HG02943 (cell line): ENCODE measurements around the gene FABP1.

Source experiments
- ATAC-seq: cut with Tn5 transposase; IDR thresholded peaks from one replicate; pipeline ENCODE4 v1.9.1; 2021; ENCODE audit warnings: mild to moderate bottlenecking, low read depth, moderate library complexity; ENCODE audit not compliant: unreplicated experiment

The FABP1 gene

GRCh38 chr2:88139203-88139702 is 11.4 kb upstream of the FABP1 start:
- ATAC-seq = no peak

DNA sequence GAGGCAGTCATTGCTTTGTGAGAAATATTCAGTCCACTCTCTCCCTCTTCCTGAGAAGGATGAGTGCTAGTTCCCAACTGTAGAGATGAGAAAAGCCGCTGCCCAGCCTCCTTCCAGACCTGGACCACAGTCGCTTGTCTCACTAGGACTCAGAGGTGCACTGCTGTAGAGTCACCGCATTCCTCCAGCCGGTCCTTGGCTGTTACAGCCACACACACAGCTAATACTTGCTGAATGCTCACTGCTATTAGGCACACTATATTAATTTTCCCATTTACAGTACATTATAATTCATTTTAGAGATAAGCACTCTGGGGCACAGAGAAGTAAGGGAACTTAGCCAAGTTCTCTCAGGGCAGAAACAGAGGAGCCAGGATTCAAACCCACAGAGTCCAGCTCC is 10.0 kb upstream of the FABP1 start:
- ATAC-seq = no peak

- ATAC-seq = no peak
Observed at GRCh38 chr2:88136817-88137216, 9.0 kb upstream of the FABP1 start.

DNA sequence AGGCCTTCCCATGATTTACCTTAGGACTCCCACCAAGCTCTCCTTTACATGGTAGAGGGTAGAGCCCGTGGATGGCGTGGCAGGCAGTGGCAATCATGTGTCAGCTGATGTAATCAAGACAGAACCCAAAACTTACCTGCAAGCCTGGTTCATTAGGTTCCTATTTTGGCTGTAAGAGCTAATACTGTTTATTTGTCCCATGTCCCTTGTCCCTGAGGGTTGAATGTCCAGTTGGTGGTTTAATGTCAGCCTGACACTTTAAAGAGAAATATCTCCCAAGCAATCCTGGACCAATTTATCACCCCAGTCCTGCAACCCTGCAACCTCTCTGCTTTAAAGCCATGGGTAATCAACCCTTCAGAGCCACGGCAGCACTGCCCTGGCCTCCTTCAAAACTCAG is 6.0 kb upstream of the FABP1 start:
- ATAC-seq = no peak

DNA sequence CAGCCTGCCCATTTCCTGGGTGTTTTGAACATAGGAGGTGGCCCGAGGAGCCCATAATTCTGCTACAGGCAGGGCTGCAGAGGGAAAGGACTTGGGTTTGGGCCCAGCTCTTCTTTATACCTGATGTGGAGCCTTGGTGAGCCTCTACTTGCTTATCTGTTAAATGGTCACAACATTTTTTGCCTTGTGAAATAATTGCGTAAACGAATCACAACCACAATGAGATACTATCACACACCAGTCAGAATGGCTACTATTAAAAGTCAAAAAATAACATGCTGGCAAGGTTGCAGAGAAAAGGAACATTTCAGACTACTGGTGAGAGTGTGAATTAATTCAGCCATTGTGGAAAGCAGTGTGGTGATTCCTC is 4.1 kb upstream of the FABP1 start:
- ATAC-seq = no peak

- no peak for ATAC-seq
Observed at GRCh38 chr2:88131201-88131998, 3.5 kb upstream of the FABP1 start.

DNA sequence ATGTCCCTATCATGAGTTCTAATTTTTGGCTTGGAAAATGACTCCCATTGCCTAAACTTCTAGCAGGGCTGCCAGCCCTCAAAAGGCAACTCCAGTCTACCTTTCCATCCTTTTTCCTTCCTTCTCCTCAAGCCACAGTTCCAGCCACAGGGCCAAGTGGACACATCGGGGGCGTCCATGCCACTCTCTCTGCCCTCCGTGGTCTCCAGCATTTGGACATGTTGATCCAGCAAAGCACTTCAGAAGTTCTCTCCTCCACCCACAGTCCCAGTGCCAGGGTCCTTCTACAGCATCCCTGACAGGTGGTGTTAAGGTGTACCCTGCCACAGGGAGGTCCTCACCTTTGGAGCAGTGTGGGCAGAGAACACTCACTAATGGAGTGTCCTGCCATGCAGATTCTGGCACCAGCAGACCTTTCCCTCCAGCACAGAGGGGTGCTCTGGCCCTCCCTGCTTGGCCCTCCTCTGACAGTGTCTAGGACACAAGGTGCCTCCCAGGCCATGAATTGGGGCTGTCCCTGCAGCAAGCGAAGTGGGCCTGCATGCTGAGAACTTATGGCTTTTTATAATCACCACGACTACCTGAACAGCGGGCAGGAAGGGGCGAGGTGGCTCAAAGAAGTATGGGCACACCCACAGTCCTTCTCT is 1.6 kb upstream of the FABP1 start:
- no peak for ATAC-seq

DNA sequence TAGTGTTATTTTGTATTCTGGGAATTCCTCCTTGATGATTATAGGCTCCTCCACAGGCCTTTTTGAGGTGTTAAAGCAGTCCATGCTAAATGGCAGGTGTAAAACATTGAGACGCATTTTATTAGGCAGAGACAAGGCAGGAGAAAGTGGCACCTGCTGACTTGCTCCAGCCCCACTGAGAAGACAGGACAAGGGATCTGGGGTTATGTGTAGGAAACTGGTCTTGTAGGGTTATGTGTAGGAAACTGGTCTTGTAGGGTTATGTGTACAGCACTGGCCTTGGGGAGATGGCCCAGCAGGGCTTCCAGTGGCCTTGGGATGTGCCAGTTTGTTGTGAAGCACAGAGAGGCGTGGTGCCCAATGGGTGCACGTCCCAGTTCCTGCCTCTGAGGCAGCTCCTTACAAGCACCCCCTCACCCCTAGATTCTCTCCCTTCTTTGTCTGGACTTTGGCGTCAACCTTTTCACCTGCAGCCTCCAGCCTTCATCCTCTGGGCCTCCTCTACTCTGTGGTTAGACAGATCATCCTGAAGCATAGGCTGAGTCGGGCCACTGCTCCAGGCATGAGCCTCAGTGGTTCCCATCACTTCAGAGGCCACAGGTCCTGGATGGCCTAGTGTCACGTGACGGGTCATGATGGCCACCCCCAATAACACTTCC is 921 bp upstream of the FABP1 start:
- no peak for ATAC-seq

GRCh38 chr2:88127638-88127887 is 299 bp downstream of the FABP1 start:
- ATAC-seq = no peak

DNA sequence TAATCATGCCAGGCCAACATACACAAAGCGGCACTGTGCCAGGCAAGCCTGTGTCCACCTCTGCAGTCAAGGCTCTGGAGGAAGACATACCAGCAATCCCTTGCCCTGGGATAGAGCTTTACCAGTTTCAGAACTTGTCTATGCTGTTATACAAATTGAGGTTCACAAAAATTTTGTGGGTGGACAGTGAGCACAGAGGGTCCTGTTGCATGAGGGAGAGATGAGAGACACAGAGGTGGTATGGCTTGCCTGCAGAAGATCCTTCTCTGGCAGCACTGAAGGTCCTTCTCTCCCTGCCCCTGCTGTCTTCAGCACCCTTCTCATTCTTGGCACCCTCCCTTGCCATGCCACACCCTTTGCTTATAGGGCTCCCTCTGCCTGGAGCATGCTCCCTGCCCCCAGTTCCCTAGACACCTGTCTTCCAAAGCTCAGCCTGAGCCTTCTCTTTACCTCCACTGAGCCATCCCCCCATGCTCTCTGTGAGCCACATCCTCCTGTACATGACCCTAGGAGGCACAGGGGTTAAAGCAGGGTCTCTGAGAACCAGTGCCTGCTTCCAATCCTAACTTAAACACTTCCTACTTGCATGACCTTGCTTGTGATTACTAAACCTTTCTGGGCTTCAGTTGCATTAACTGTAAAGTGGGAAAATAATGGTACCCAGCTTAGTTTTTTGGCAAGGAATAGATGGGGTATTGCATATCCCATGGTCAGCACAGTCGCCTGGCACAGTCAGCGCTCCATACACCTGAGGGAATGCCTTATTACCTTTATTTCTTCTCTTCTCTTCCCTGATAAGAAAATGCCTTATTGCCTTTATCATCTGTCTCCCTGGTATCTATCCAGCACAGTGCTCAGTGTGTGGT is 857 bp downstream of the FABP1 start:
- no peak for ATAC-seq

DNA sequence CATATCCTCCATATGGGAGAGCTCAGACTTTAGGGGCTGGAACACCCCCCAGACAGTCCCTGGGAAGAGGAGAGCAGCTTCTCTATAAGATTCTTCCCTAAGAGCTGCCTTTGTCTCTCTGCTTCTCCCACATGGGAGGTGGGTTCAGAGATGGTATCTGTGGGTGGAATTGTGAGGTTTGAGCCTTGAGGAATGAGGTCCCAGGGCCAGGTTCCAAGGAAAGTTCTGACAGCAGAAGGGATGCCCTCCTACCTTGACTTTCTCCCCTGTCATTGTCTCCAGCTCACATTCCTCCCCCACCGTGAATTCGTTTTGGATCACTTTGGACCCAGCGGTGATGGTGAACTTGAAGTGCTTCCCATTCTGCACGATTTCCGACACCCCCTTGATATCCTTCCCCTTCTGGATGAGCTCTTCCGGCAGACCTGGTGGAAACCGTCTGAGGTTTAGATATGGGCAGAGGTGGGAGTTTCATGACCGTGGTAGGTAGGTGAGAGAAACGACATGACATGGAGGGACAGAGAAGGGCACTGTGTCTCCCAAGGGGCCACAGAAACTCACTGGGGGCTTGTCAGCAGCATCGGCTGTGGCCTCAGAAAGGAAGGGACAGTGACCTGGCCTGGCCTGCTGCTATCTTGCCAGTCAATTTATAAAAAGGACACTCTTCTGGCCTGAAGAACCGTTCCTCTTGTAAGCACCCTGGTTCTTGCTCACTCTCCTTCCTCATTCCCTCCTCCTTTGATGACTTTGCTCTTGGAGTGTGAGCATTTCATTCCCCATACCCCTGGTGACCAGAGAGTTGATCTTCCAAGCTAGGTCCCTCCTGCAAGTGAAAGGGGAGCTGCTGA is 1.7 kb downstream of the FABP1 start:
- no peak for ATAC-seq

GRCh38 chr2:88125344-88125923 is 2.4 kb downstream of the FABP1 start:
- no peak for ATAC-seq

DNA sequence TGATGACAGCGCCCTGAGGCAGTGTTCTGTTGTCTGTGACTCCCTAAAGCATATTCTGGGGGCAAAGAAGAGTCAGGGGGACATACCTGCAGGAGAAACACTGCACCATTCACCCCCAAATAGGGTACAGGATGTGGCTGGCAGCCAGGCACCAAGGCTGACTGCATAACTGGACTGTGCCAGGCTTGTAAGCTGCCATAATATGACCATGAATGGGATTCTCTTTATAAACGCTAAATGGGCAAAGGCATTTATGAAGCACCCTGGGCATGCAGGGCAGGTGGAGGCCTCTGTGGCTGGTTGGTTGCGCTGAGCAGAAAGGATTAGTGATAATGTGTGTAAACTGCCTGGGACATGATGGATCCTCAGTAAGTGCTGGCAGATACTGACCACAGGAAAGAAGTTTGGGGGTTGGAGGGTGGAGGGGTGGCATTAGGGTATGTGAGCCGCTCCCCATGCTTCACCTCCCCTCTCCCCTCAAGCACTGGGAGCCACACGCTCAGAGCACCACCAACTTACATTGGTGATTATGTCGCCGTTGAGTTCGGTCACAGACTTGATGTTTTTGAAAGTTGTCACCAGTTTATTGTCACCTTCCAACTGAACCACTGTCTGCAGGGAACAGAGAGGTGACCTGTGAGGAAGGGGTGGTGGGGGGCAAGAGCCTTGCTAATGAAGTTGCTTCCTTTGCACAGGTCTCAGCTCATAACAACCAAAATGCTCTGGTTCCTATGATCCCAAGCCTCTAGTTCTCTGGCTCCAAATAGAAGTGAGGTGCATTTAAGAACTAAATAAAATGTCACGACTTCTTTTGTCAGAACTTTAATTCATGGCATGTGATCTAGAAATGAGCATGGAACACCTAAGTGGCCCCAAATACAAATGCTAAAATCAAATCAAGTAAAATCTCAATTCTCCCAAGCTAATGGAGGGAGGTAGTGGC is 3.6 kb downstream of the FABP1 start:
- ATAC-seq = no peak

DNA sequence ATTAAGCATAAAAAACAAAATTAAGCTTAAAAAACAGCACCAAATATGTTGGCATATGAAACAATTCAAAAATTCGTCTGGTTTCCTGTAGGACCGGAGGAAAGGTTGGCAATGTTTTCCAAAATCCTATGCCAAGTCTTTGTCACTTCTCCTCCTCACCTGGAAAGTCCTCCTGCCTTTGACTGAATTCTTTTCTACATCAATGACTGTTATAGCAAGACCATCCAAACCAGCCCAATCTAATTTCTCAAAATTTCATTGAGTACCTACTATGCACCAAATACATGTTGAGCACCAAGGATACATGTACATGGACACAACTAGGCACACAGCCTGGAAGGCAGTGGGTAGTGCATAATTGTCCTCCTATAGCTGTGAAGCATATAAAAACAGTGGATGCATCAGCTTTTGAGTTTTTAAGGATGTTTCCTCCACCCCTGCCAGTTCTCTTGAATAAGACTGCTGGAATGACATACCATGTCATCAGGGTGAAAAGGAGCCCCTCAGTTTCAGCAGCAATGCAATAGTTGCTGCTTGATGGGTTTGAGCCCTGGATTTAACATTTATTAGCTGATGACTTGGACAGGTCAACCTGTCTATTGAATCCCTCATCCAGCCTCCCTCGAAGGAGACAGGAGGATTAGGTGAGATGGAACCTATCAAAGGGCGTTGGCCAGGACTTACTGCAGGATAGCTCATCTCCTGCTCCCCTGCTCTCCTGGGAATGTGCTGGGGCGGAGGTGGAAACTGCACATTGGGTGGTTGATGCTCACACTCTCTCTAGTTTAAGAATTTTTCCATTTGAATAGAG is 4.5 kb downstream of the FABP1 start:
- no peak for ATAC-seq

GRCh38 chr2:88122141-88122884 is 5.5 kb downstream of the FABP1 start:
- ATAC-seq = no peak

- no peak for ATAC-seq
Observed at GRCh38 chr2:88121678-88122077, 6.2 kb downstream of the FABP1 start.

GRCh38 chr2:88117973-88118372 is 9.9 kb downstream of the FABP1 start:
- ATAC-seq = no peak
